Amniotic stem cell (primary cell): ENCODE results near the gene UGT1A10.
"Not testable (repeated sequence)": the region's sequence is repeated elsewhere in the genome, so short reads cannot be mapped to it uniquely, and the experiment has no call there.

Experiments used
- DNase-seq: peaks from one replicate; lab custom pipeline; 2025; lab: John Stamatoyannopoulos, UW

UGT1A10 gene

DNA sequence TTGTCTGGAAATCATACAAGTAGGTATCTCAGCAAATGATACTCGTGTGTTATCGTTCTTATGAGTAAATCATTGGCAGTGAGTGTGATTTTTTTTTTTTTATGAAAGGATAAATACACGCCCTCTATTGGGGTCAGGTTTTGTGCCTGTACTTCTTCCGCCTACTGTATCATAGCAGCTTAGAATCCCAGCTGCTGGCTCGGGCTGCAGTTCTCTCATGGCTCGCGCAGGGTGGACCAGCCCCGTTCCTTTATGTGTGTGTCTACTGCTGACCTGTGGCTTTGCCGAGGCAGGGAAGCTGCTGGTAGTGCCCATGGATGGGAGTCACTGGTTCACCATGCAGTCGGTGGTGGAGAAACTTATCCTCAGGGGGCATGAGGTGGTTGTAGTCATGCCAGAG lies at the start of gene UGT1A10:
TSS of gene UGT1A10 (plus strand) at position 143 of the 400 bp plus-strand sequence. CDS start at position 218, 75 bp downstream.
- DNase-seq: not testable (repeated sequence)

DNA sequence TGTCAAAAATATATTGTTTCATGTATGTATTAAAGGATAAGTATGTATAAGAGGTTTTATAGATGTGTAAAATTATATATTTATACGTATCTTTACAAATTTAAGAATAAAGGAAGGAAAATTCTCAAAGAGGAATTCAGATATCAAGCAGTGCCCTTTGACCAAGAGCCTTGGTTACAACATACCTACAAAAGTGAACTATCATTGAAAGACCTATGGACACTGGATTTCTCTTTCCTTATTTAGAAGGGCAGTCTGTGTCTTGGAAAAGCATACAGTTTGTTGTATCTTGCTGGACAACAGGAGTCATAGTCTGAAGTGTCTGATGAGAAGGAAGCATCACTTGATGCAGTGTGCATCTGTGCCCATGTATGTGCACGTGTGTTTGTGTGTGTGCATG lies 47.8 kb upstream of the UGT1A10 start:
- no peak for DNase-seq

DNA sequence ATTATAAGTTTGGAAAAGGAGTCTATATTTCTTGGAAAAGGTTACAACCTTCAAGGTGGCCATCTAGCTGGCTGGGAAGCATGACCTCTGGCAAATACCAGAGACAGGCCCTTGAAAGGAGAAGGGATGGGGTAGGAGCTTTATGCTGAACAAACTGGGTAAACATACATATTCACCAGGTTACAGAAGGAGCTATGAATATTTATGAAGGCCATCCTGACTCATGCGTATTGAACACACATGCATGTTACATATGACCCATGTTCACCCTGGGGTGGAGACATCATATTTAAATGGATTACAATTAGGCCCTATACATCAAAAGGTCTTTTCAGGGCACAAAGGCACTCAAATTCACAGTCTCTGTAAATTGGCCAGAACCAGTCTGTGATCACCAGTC lies 43.5 kb upstream of the UGT1A10 start:
- DNase-seq: not testable (repeated sequence)

DNA sequence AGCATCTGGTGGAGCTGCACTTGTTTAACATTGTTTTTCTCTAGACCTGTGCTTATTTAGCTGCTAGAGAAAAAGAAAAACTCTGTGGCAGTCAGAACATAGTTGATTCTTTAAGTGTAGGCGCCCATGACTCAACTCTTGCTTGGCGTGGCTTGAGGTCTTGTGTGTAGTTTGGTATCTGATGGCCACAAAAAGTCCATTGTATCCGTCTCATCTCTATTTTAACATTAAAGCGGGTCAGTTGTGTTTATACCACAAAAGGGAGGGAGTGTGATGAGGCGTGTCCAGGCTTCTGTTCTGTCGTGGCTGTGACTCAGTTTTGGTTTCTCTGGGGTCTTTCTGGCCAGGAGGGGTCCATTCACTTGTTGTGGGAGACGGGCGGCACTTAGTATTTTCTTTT lies 43.0 kb upstream of the UGT1A10 start:
- no peak for DNase-seq

DNA sequence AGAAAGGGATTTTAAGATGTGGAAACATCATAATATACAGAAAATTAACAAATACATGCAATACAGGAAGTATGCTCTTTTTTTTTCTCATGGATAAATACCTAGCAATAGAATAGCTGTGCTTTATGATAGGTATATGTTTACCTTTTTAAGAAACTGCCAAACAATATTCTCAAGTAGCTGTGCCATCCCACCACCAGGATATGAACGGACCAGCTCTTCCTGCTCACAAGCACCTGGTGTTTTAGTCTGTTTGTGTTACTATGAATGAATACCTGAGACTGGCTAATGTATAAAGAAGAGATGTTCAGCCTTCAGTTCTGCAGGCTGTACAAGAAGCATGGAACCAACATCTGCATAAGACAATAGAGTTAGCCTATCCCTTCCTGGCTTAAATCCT lies 38.7 kb upstream of the UGT1A10 start:
- DNase-seq: no peak

DNA sequence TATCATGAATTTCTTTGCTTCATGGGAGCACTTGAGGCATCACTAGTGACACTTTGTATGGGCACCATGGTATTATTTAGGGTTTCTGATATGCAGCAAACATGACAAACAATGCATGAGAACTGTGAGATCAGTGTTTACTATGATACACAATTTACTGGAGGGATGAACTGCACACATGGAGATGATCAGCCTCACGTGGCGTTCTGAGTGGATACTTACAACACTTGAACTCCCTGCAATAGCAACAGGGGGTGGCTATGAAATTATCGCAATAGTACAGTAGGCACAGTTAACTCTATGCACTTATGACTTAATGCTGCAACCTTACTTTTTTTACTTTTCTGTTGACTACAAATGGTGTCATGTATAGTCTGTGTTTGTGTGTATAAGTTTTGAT lies 37.3 kb upstream of the UGT1A10 start:
- no peak for DNase-seq

DNA sequence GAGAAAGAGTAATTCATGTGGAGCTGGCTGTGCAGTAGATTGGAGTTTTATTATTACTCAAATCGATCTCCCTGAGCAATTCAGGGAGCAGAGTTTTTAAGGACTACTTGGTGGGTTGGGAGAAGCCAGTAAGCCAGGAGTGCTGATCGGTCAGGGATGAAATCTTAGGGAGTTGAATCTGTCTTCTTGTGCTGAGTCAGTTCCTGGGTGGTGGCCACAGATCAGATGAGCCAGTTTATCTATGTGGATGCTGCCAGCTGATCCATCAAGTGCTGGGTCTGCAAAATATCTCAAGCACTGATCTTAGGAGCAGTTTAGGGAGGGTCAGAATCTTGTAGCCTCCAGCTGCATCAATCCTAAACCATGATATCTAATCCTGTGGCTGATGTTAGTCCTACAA lies 35.9 kb upstream of the UGT1A10 start:
- no peak for DNase-seq

DNA sequence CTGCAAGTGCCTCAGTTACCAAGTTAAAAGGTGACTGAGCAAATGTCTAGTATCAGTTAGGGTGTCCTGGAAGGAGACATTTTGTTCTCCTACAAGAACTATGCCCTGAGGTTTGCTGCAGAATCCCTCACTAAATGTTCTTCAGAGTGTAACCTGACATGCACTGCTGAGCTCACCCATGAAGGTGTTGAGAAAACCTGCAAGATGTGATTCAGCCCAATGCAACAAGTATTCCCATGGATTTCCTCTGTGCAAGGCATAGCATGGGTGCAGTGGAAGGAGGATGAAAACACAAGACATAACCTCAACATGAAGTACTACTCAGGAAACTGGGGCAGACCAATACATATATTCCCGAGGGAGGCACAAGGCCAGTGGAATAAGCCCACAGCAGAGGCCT lies 34.2 kb upstream of the UGT1A10 start:
- no peak for DNase-seq

DNA sequence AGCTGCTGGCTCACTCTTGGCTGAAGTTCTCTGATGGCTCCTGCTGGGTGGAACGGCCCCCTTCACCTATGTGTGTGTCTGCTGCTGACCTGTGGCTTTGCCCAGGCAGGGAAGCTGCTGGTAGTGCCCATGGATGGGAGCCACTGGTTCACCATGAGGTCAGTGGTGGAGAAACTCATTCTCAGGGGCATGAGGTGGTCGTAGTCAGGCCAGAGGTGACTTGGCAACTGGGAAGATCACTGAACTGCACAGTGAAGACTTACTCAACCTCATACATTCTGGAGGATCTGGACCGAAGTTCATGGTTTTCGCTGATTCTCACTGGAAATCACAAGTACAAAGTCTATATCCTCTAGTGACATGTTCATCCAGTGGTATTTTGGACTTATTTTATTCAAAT lies 32.7 kb upstream of the UGT1A10 start:
- DNase-seq: no peak

DNA sequence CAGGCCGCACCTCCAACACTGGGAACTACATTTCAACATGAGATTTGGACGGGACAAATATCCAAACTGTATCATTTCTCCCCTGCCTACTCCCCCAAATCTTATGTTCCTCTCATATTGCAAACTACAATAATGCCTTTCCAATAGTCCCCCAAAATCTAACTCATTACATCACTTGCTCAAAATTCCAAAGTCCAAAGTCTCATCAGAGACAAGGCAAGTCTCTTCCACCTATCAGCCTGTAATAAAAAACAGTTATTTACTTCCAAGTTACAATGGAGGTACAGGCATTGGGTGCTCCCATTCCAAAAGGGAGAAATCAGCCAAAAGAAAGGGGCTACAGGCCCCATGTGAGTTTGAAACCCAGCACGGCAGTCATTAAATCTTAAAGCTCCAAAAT lies 31.4 kb upstream of the UGT1A10 start:
- no peak for DNase-seq

DNA sequence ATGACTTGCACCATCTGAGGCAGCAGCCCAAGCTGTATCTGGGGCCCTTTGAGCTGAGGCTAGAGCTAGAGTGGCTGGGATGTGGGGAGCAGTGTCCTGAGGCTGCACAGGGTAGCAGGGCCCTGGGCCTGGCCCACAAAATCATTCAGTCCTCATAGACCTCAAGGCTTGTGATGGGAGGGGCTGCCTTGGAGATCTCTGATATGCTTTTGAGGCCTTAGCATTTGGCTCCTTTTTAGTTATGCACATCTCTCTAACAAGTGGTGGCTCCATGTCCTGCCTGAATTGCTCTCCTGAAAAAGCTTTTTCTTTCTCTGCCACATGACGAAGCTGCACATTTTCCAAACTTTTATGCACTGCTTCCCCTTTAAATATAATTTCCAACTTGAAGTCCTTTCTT lies 30.6 kb upstream of the UGT1A10 start:
- no peak for DNase-seq

DNA sequence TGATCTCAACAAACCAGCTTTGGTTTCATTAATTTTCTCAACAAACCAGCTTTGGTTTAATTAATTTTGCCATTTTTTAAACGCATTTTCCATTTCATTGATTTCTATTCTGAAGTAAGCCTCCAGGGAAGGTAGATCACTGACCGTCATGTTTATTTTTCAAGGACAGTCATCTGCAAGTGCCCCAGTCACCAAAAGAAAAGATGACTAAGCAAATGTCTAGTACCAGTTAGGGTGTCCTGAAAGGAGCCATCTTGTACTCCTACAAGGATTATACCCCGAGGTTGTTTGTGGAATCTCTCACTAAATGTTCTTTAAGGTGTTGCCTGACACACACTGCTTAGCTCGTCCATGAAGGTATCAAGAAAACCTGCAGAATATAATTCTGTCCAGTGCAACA lies 25.0 kb upstream of the UGT1A10 start:
- DNase-seq: no peak

DNA sequence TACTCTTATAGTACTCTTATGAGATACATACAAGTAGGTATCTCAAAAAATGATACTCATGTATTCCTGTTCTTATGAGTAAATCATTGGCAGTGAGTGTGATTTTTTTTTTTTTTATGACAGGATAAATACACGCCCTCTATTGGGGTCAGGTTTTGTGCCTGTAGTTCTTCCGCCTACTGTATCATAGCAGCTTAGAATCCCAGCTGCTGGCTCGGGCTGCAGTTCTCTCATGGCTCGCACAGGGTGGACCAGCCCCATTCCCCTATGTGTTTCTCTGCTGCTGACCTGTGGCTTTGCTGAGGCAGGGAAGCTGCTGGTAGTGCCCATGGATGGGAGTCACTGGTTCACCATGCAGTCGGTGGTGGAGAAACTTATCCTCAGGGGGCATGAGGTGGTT lies 18.8 kb upstream of the UGT1A10 start, which contains the start of gene UGT1A8:
TSS of gene UGT1A8 (plus strand) at position 158 of the 400 bp plus-strand sequence. CDS start at position 233, 75 bp downstream.
- not testable (repeated sequence) for DNase-seq

DNA sequence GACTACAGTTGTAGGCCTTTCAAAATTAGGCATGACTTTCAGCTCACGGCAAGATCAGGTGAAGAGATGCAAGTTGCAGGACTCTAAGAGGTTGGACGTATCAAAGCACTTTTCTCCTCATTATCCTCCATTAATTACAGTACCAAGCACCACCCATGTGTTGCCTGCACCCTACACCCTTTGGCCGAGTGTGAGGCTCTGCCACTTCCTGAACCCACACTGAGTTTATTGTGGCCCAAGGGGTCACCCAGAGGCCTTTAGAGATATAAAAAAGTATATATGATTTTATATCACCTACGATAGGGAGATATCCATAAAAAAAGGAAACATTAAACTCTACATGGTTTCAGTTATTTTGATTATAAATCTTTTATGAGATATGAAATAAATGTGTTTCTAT lies 16.0 kb upstream of the UGT1A10 start:
- no peak for DNase-seq

DNA sequence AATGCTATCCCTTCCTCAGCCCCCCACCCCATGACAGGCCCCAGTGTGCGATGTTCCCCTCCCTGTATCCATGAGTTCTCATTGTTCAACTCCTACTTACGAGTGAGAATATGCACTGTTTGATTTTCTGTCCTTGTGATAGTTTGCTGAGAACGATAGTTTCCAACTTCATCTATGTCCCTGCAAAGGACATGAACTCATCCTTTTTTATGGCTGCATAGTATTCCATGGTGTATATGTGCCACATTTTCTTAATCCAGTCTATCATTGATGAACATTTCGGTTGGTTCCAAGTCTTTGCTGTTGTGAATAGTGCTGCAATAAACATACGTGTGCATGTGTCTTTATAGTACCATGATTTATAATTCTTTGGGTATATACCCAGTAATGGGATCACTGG lies 14.4 kb upstream of the UGT1A10 start:
- DNase-seq: not testable (repeated sequence)

DNA sequence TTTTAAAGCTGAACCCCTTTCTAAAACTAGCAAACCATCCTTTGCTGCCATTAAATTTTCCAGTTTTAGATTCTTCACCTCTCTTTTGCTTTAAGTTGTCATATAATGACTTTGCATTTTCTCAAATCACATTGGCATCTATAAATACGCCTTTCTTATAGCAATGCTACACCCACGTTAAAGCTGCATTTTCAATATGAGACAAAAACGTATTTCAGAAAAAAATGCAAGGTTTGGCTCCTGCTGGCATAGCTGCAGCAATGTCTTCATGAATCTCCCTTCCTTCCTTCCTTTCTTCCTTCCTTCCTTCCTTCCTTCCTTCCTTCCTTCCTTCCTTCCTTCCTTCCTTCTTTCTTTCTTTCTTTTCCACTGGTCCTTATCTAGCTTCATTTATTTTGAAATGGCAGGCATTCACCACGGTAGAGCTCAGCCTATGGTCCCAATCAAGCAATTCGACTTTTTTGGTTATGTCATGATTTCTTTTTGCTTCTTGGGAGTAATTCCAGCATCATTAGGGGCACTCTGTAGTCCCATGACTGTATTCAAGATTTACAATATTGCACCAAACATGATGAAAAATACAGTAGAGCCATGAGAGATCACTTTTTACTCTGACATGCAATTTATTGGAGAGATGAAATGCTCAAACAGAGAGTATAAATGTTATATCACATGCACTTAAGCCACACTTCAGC lies 8.8 kb upstream of the UGT1A10 start:
- no peak for DNase-seq

DNA sequence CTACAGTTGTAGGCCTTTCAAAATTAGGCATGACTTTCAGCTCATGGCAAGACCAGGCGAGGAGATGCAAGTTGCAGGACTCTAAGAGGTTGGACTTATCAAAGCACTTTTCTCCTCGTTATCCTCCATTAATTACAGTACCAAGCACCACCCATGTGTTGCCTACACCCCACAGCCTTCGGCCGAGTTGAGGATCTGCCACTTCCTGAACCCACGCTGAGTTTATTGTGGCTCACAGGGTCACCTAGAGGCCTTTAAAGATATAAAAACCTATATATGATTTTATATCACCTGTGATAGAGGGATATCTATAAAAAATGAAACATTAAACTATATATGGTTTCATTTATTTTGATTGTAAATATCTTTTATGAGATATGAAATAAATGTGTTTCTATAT lies 2.6 kb downstream of the UGT1A10 start:
- no peak for DNase-seq

DNA sequence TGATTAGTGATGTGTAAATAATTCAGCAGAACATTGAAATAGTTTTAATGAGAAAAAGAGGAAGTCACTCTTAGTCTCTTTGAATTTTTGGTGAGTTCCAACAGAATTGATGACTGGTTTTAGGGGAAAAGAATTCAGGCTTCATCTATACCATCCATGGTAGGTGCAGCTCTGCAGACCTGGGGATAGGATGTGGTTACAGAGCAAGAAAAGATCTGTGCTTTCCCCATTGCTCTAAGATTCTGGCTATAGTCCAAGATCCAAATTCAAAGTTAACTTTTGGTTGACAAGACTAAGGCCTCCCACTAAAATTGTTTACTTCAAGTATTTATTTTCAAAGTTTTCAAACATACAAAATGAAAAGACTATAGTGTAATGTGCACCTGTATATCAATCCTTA lies 3.6 kb downstream of the UGT1A10 start:
- no peak for DNase-seq

DNA sequence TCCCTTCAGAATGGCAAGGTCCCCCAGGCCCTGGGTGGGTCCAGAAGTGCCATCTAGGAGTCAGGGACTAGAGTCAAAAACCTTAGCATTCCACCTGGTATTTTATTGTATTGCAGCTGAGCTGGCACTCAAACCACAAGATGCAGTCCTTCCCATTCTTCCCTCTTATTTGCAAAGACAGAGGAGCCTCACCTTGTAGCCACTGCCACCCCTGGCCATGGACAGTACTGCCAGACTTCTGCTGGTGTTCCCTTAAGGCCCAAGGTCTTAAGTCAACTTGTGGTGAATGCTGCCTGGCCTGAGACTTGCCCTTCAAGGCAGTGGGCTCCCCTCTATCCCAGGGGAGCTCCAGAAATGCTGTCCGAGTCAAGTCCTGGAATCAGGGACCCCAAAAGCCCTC lies 6.9 kb downstream of the UGT1A10 start:
- no peak for DNase-seq

DNA sequence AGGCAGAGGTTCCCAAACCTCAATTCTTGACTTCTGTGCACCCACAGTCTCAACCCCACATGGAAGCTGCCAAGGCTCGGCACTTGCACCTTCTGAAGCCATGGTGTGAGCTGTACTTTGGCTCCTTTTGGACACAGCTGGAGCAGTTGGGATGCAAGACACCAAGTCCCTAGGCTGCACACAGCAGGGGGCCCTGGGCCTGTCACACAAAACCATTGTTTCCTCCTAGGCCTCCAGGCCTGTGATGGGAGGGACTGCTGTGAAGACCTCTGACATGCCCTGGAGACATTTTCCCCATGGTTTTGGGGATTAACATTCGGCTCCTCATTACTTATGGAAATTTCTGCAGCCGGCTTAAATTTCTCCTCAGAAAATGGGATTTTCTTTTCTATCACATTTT lies 9.8 kb downstream of the UGT1A10 start:
- DNase-seq: not testable (repeated sequence)

DNA sequence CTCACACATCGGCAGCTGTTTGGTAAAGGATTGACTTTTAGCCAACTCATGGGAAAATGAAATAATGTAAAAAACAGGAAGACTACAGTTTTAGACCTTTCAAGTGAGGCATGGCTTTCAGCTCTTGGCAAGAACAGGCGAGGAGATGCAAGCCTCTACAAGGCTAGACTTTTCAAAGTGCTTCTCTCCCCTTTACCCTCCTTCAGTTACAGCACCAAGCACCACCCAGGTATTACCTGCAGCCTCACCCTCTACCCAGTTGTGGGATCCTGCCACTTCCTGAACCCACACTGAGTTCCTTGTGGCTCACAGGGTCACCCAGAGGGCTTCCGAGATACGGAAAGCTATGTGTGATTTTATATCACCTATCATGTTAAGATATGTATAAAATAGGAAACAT lies 14.7 kb downstream of the UGT1A10 start:
- DNase-seq: no peak

DNA sequence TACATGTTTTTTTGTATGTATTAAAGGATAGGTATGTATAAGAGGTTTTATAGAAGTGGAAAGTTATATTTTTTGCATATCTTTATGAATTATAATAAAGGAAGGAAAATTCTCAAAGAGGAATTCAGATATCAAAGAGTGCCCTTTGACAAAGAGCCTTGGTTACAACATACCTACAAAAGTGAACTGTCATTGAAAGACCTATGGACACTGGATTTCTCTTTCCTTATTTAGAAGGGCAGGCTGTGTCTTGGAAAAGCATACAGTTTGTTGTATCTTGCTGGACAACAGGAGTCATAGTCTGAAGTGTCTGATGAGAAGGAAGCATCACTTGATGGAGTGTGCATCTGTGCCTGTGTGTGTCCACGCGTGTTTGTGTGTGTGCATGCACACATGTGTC lies 15.2 kb downstream of the UGT1A10 start:
- no peak for DNase-seq

DNA sequence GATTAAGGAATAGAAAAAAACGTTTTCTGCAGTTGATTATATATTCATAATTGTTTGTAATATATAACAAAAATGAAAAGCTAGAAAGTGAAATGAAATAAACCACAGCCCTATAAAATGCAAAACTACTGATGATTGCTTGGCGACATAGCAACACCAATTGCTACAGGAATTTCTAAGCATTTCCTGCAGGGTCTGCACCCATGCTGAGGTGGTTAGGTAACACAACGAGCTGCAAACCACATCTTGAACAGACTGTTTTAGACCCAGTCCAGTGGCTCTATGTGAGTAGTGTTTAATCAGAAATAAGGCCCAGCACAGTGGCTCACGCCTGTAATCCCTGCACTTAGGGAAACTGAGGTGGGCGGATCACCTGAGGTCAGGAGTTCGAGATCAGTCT lies 18.3 kb downstream of the UGT1A10 start:
- DNase-seq: no peak

DNA sequence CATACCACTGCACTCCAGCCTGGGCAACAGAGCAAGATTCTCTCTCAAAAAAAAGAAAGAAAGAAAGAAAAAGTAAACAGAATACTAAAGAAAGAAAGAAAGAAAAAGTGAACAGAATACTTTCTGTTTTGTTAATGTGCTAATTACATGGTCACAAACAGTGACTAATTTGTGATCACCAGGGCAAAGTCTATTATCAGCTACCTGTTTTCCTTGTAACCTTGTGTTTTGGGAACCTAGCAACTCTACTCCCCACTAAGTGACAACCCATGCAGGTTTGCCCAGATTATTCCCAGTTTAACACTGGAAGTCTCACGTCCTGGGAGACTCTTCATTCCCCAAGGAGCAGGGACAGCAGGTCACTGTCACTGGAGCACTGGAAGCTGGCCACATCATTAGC lies 18.8 kb downstream of the UGT1A10 start:
- no peak for DNase-seq
